ENCODE data around the gene NLRC3. TPM values are rescaled to one million over a fixed set of nuclear protein-coding genes. Genes with fewer than 3 reads are reported as not detected.

The NLRC3 gene
- total RNA-seq, 1 experiment from 2014 or later = 0.15 TPM

DNA sequence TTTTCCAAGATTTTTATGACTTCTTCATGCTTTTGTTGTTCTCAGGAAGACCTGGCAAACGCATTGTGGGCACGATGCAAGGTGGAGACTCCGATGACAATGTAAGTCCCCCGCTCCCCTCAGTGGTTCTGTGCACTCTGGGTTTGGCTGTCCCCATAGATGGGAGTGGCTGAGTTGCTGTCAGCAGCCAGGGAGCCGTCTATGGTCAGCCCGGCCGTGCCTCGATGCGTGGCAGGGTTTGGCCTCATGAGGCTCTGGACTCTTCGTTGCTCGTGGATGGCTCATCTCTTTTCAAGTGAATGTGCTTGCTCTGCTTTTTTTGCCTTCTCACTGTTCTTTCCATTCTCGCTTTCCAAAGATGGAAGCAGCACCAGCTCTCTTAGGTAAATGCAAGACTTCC lies 44.5 kb downstream of the NLRC3 start:
- BruUV-seq (replicated peaks) = no TSS peak
- ChIA-PET RAD21 (ENCODE audit: low non-redundant PET in 1 of 2, low total read pairs in 2 of 2, uncharacterized antibody in 2 of 2, unreplicated experiment in 2 of 2) (no interaction called here), POLR2A (no interaction called here), CTCF (no interaction called here)
- Histone ChIP-seq H3K36me3 (ENCODE audit: control insufficient read depth in 1 of 2, insufficient read depth in 2 of 2, low read length in 2 of 2) (peaks cover 13 to 30% of the 10 kb centered on the region in 2 experiments; a peak in 3 of 4 replicates), H3K4me1 (ENCODE audit: control insufficient read depth in 1 of 2, insufficient read depth in 2 of 2, low read length in 2 of 2) (no peaks in the 10 kb centered on the region), H2AFZ (ENCODE audit: low read depth, low read length, poor library complexity, severe bottlenecking) (no peak overlapping the region), H3K9ac (ENCODE audit: low read length) (no peak overlapping the region), H4K20me1 (ENCODE audit: insufficient read depth) (no peaks in the 10 kb centered on the region), H3K4me3 (replicated peaks in 1 of 2; ENCODE audit: low read depth in 1 of 2, low read length in 2 of 2) (no peak overlapping the region), H3K4me2 (ENCODE audit: low read length) (no peak overlapping the region), H3K27me3 (ENCODE audit: insufficient read depth, low read length) (no peaks in the 10 kb centered on the region), H3K9me2 (ENCODE audit: insufficient read depth) (no peaks in the 10 kb centered on the region), H3K9me3 (ENCODE audit: control insufficient read depth in 1 of 2, insufficient read depth in 1 of 2, low read depth in 1 of 2, low read length in 2 of 2) (no peaks in the 10 kb centered on the region), H3K27ac (ENCODE audit: low read depth, low read length) (no peak overlapping the region), H3K79me2 (ENCODE audit: insufficient read depth, low read length) (no peaks in the 10 kb centered on the region)
- no peak for TF ChIP-seq JUND (IDR thresholded peaks at IDR 0.05)
- TF ChIP-seq SRF (IDR thresholded peaks at IDR 0.05; ENCODE audit: low read depth) = no peak
- no peak for TF ChIP-seq ELF1 (IDR thresholded peaks at IDR 0.05; ENCODE audit: borderline replicate concordance, low read depth)
- no peak for TF ChIP-seq POLR2A (IDR thresholded peaks at IDR 0.05; ENCODE audit: borderline replicate concordance, extremely low read depth, insufficient read depth, insufficient read length)
- TF ChIP-seq ZNF274 (IDR thresholded peaks at IDR 0.05; ENCODE audit: low read depth, low read length) = no peak
- no peak for TF ChIP-seq ZFX (IDR thresholded peaks at IDR 0.05)
- TF ChIP-seq, protein P1, sequence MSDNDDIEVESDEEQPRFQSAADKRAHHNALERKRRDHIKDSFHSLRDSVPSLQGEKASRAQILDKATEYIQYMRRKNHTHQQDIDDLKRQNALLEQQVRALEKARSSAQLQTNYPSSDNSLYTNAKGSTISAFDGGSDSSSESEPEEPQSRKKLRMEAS (IDR thresholded peaks at IDR 0.05) = no peak
- TF ChIP-seq YY1 (IDR thresholded peaks at IDR 0.05; ENCODE audit: extremely low read depth, insufficient replicate concordance, low read depth, low read length) = no peak
- TF ChIP-seq CBX3 (IDR thresholded peaks at IDR 0.05; ENCODE audit: low read depth) = no peak
- no peak for TF ChIP-seq EZH2 (IDR thresholded peaks at IDR 0.05)
- no peak for TF ChIP-seq EGR1 (IDR thresholded peaks at IDR 0.05; ENCODE audit: low read depth)
- no peak for TF ChIP-seq SP1 (IDR thresholded peaks at IDR 0.05; ENCODE audit: low read depth)
- TF ChIP-seq EZH2phosphoT487 (IDR thresholded peaks at IDR 0.05; ENCODE audit: borderline replicate concordance) = no peak
- TF ChIP-seq SIN3A (IDR thresholded peaks at IDR 0.05; ENCODE audit: low read depth) = no peak
- TF ChIP-seq FOSL1 (IDR thresholded peaks at IDR 0.05; ENCODE audit: low read depth) = no peak
- TF ChIP-seq, protein P2, sequence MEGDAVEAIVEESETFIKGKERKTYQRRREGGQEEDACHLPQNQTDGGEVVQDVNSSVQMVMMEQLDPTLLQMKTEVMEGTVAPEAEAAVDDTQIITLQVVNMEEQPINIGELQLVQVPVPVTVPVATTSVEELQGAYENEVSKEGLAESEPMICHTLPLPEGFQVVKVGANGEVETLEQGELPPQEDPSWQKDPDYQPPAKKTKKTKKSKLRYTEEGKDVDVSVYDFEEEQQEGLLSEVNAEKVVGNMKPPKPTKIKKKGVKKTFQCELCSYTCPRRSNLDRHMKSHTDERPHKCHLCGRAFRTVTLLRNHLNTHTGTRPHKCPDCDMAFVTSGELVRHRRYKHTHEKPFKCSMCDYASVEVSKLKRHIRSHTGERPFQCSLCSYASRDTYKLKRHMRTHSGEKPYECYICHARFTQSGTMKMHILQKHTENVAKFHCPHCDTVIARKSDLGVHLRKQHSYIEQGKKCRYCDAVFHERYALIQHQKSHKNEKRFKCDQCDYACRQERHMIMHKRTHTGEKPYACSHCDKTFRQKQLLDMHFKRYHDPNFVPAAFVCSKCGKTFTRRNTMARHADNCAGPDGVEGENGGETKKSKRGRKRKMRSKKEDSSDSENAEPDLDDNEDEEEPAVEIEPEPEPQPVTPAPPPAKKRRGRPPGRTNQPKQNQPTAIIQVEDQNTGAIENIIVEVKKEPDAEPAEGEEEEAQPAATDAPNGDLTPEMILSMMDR (IDR thresholded peaks at IDR 0.05 in 2 of 3, conservative IDR thresholded peaks at IDR 0.05 in 1 of 3; ENCODE audit: borderline replicate concordance in 1 of 3, insufficient read depth in 1 of 3, low read depth in 2 of 3, low read length in 2 of 3) = no peak
- intact Hi-C loops (cut with micrococcal nuclease) = no loop called here
- DNase-seq (ENCODE audit: low read depth, low spot score) = no peak
- no peak for ATAC-seq
